Natural killer cell (primary cell): Measurements from ENCODE around the gene RAB23. TPM values are rescaled to one million over a fixed set of nuclear protein-coding genes. Genes with fewer than 3 reads are reported as not detected.

ENCODE experiments used
- ATAC-seq, 3 donors: fragments of 150-1000 bp in 2 of 3; fragments of 200-7000 bp in 1 of 3; cut with Tn5 transposase; 1 replicate in 1 of 3; 2 replicates in 2 of 3; pipeline ENCODE4 v1.10.0; 2021; ENCODE audit warnings: mild to moderate bottlenecking in 2 of 3, moderate library complexity in 2 of 3
- DNase-seq, 2 donors: peaks; one replicate each; pipeline versions ENCODE4 v3.0.0 to v3.0.0-alpha.2; 2013 to 2021; ENCODE audit warnings: mixed read lengths in 1 of 2
- H3K27ac ChIP-seq: one replicate; pipeline ENCODE4 v1.5.1; 2013; ENCODE audit warnings: mild to moderate bottlenecking, low read length
- H3K27me3 ChIP-seq: one replicate; pipeline ENCODE4 v1.6.1; 2013; ENCODE audit warnings: low read length; ENCODE audit not compliant: control insufficient read depth, insufficient read depth
- H3K36me3 ChIP-seq: one replicate; pipeline ENCODE4 v1.6.1; 2013; ENCODE audit warnings: low read length; ENCODE audit not compliant: control insufficient read depth, insufficient read depth
- H3K4me1 ChIP-seq: one replicate; pipeline ENCODE4 v1.6.1; 2013; ENCODE audit warnings: low read length; ENCODE audit not compliant: control insufficient read depth, insufficient read depth
- H3K4me3 ChIP-seq: one replicate; pipeline ENCODE4 v1.5.1; 2013; ENCODE audit warnings: low read length
- H3K9me3 ChIP-seq: one replicate; pipeline ENCODE4 v1.6.1; 2013; ENCODE audit warnings: low read length; ENCODE audit not compliant: control insufficient read depth, insufficient read depth
- H3K27ac Mint-ChIP-seq, 2 donors: one replicate each; pipeline ENCODE4 v1.8.0; 2022; ENCODE audit warnings: mild to moderate bottlenecking in 2 of 2, mixed read lengths in 2 of 2, moderate library complexity in 1 of 2
- H3K27me3 Mint-ChIP-seq, 2 donors: one replicate each; pipeline ENCODE4 v1.8.0; 2022; ENCODE audit warnings: low read depth in 2 of 2, mixed read lengths in 2 of 2
- H3K36me3 Mint-ChIP-seq: one replicate; pipeline ENCODE4 v1.8.0; 2022; ENCODE audit warnings: mixed read lengths
- H3K4me1 Mint-ChIP-seq, 2 donors: one replicate each; pipeline ENCODE4 v1.8.0; 2022; ENCODE audit warnings: mixed read lengths in 2 of 2
- H3K4me3 Mint-ChIP-seq: one replicate; pipeline ENCODE4 v1.8.0; 2022; ENCODE audit warnings: mild to moderate bottlenecking, moderate library complexity, mixed read lengths
- H3K9me3 Mint-ChIP-seq, 2 donors: one replicate each; pipeline ENCODE4 v1.8.0; 2022; ENCODE audit warnings: mixed read lengths in 2 of 2
- CTCF ChIP-seq: fragments of 200-600 bp; IDR thresholded peaks from one replicate; pipeline ENCODE4 v1.8.0; 2022; ENCODE audit warnings: antibody characterized with exemption
- WGBS: methylation state at CpG from one replicate; pipeline ENCODE4 v1.1.7; 2013; ENCODE audit warnings: missing lambda C conversion rate; ENCODE audit not compliant: insufficient coverage; 5-methylcytosine and 5-hydroxymethylcytosine counted together
- intact Hi-C: fragments of 100-400 bp; cut with micrococcal nuclease; formaldehyde crosslinking; loops from one replicate; pipeline ENCODE4 v1.14.2; 2022
- total RNA-seq, 4 donors: library from RNA; stranded (reverse); fragments of 120-200 nt in 1 of 4; gene quantifications; one replicate each; pipeline versions ENCODE4 v1.2.3 to v1.2.4, GENCODE V29; 2013 to 2022

The RAB23 gene
- total RNA-seq, 3 donors from 2014 or later (not counting 1 experiment from before 2014, with no cell fraction given) = 0.31 to 1.3 (median 0.77) TPM

GRCh38 chr6:57210060-57210459, 12.0 kb downstream of the RAB23 start:
- H3K4me3 Mint-ChIP-seq = no peak overlapping the region
- ATAC-seq = no peak
- intact Hi-C loops = no loop called here

GRCh38 chr6:57209030-57209429, 13.1 kb downstream of the RAB23 start:
- no peak overlapping the region for H3K27ac Mint-ChIP-seq
- Histone ChIP-seq H3K27ac (no peak overlapping the region), H3K27me3 (no peaks in the 10 kb centered on the region), H3K36me3 (no peaks in the 10 kb centered on the region), H3K4me1 (no peaks in the 10 kb centered on the region), H3K9me3 (no peaks in the 10 kb centered on the region), H3K4me3 (no peak overlapping the region)
- no peaks in the 10 kb centered on the region for H3K27me3 Mint-ChIP-seq
- intact Hi-C loops = no loop called here
- ATAC-seq (no peak), DNase-seq (no peak)
- H3K9me3 Mint-ChIP-seq = no peaks in the 10 kb centered on the region
- no peaks in the 10 kb centered on the region for H3K36me3 Mint-ChIP-seq
- no peak for TF ChIP-seq CTCF
- no peaks in the 10 kb centered on the region for H3K4me1 Mint-ChIP-seq
- no peak overlapping the region for H3K4me3 Mint-ChIP-seq

More at GRCh38 chr6:57210060-57210459, 12.0 kb downstream of the RAB23 start:
- Histone ChIP-seq H3K36me3 (no peaks in the 10 kb centered on the region), H3K4me3 (no peak overlapping the region), H3K27ac (no peak overlapping the region), H3K9me3 (no peaks in the 10 kb centered on the region), H3K27me3 (no peaks in the 10 kb centered on the region), H3K4me1 (no peaks in the 10 kb centered on the region)
- Mint-ChIP-seq H3K27me3 (peaks cover 0 to 9% of the 10 kb centered on the region in 2 donors), H3K36me3 (no peaks in the 10 kb centered on the region), H3K4me1 (no peaks in the 10 kb centered on the region), H3K27ac (no peak overlapping the region), H3K9me3 (no peaks in the 10 kb centered on the region)
- no peak for DNase-seq
- TF ChIP-seq CTCF = no peak
- WGBS = 90% methylated on average over 5 of the region's 5 CpGs

DNA sequence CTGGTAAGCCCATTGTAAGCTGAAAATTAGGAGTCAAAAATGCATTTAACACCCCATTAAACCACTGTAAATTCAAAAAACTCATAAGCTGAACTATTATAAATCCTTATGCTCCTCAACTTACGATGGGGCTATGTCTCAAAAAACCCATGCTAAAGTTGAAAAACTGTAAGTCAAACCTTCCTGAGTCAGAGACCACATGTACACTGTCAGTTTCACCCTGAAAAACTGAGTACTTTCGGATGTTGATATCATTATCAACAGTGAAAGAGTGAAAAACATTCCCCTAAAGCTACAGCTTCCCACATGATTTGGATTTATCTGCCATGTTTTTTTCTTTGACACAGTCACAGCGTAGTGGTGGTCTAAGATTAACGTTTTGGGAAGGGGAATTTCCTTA, 14.2 kb downstream of the RAB23 start:
- 98% methylated on average over 4 of the region's 4 CpGs for WGBS
- Histone ChIP-seq H3K27me3 (no peaks in the 10 kb centered on the region), H3K4me1 (no peaks in the 10 kb centered on the region), H3K4me3 (no peak overlapping the region), H3K27ac (no peak overlapping the region), H3K9me3 (no peaks in the 10 kb centered on the region), H3K36me3 (no peaks in the 10 kb centered on the region)
- Mint-ChIP-seq H3K27me3 (no peaks in the 10 kb centered on the region), H3K9me3 (no peaks in the 10 kb centered on the region), H3K27ac (no peak overlapping the region), H3K4me1 (no peaks in the 10 kb centered on the region), H3K36me3 (no peaks in the 10 kb centered on the region), H3K4me3 (no peak overlapping the region)
- DNase-seq (no peak), ATAC-seq (no peak)
- no peak for TF ChIP-seq CTCF
- intact Hi-C loops = no loop called here

- no peak for TF ChIP-seq CTCF
- no peaks in the 10 kb centered on the region for H3K27me3 ChIP-seq
- H3K4me3 ChIP-seq = no peak overlapping the region
- H3K4me1 ChIP-seq = no peaks in the 10 kb centered on the region
- 72% methylated on average over 2 of the region's 2 CpGs for WGBS
- no peaks in the 10 kb centered on the region for H3K9me3 ChIP-seq
- H3K27ac ChIP-seq = no peak overlapping the region
- Mint-ChIP-seq H3K4me1 (no peaks in the 10 kb centered on the region), H3K27ac (no peak overlapping the region), H3K9me3 (no peaks in the 10 kb centered on the region), H3K4me3 (no peak overlapping the region), H3K27me3 (no peaks in the 10 kb centered on the region), H3K36me3 (no peaks in the 10 kb centered on the region)
- ATAC-seq (no peak), DNase-seq (no peak)
- no peaks in the 10 kb centered on the region for H3K36me3 ChIP-seq
- intact Hi-C loops = no loop called here
These were observed 15.0 kb downstream of the RAB23 start for GRCh38 chr6:57207141-57207540.
